Hepatocyte (in vitro differentiated cells): ENCODE measurements around the gene TMEM201.

ENCODE experiments used
- CTCF ChIP-seq: fragments of 200-600 bp; sonication (generic); IDR thresholded peaks from 2 replicates; pipeline ENCODE4 v1.5.1; 2016; ENCODE audit warnings: antibody characterized with exemption, mild to moderate bottlenecking; ENCODE audit not compliant: poor library complexity
- EZH2 ChIP-seq: fragments of 200-600 bp; sonication (generic); IDR thresholded peaks from 2 replicates; pipeline ENCODE4 v1.6.1; 2016; ENCODE audit warnings: antibody characterized with exemption, mild to moderate bottlenecking, borderline replicate concordance
- EZH2phosphoT487 ChIP-seq: fragments of 200-600 bp; sonication (generic); IDR thresholded peaks from one replicate; pipeline ENCODE4 v1.6.1; 2018; ENCODE audit warnings: antibody characterized with exemption, mild to moderate bottlenecking, low read depth, moderate library complexity; ENCODE audit not compliant: unreplicated experiment, severe bottlenecking

GRCh38 chr1:9595156-9595967, 6.7 kb downstream of the TMEM201 start:
- TF ChIP-seq CTCF (no peak), EZH2 (no peak), EZH2phosphoT487 (no peak)
